ENCODE data around the gene OSBPL2. TPM values are rescaled to one million over a fixed set of nuclear protein-coding genes. Genes with fewer than 3 reads are reported as not detected.

OSBPL2 gene
- 29.0 and 29.2 TPM in 2 replicates for total RNA-seq

- Mint-ChIP-seq H3K27me3 (no peaks in the 10 kb centered on the region), H3K9me3 (no peaks in the 10 kb centered on the region), H3K4me1 (peaks cover 26% of the 10 kb centered on the region), H3K36me3 (ENCODE audit: low read depth) (peaks cover 11% of the 10 kb centered on the region), H3K27ac (peak within 1 kb of the TSS; percentile 78), H3K4me3 (peak within 1 kb of the TSS; percentile 81)
- DNase-seq: peak; percentile 100
- intact Hi-C loops (cut with micrococcal nuclease): loop anchor here (1.0 to 5.0 kb wide), 5 partner anchors 55 to 554 kb away; partner anchors contain the start of genes ADRM1, LSM14B, MTG2 and PSMA7
Observed at GRCh38 chr20:62237801-62238568, at the start of gene OSBPL2. OSBPL2 (plus strand) TSS chr20:62238521; CDS start chr20:62256185, 17,664 bp downstream.

- Mint-ChIP-seq H3K4me3 (no peak overlapping the region), H3K27me3 (no peaks in the 10 kb centered on the region), H3K4me1 (peaks cover 7% of the 10 kb centered on the region), H3K9me3 (no peaks in the 10 kb centered on the region), H3K36me3 (ENCODE audit: low read depth) (peaks cover 17% of the 10 kb centered on the region), H3K27ac (no peak overlapping the region)
- intact Hi-C loops (cut with micrococcal nuclease): no loop called here
- no peak for DNase-seq
Observed at GRCh38 chr20:62190639-62191411, 47.5 kb upstream of the OSBPL2 start.

GRCh38 chr20:62191781-62192559, 46.4 kb upstream of the OSBPL2 start:
- H3K27me3 Mint-ChIP-seq: no peaks in the 10 kb centered on the region
- H3K9me3 Mint-ChIP-seq: no peaks in the 10 kb centered on the region
- H3K27ac Mint-ChIP-seq: no peak overlapping the region
- intact Hi-C loops (cut with micrococcal nuclease): no loop called here
- H3K4me1 Mint-ChIP-seq: peaks cover 2% of the 10 kb centered on the region
- no peak overlapping the region for H3K4me3 Mint-ChIP-seq
- no peak for DNase-seq
- H3K36me3 Mint-ChIP-seq (ENCODE audit: low read depth): peaks cover 19% of the 10 kb centered on the region

- no peaks in the 10 kb centered on the region for H3K4me1 Mint-ChIP-seq
- no peak overlapping the region for H3K27ac Mint-ChIP-seq
- intact Hi-C loops (cut with micrococcal nuclease): no loop called here
- H3K36me3 Mint-ChIP-seq (ENCODE audit: low read depth): peaks cover 21% of the 10 kb centered on the region
- no peak overlapping the region for H3K4me3 Mint-ChIP-seq
- no peaks in the 10 kb centered on the region for H3K27me3 Mint-ChIP-seq
- H3K9me3 Mint-ChIP-seq: no peaks in the 10 kb centered on the region
- DNase-seq: no peak
Observed at GRCh38 chr20:62192635-62193034, 45.7 kb upstream of the OSBPL2 start.

GRCh38 chr20:62193079-62194025, 45.0 kb upstream of the OSBPL2 start:
- no peaks in the 10 kb centered on the region for H3K27me3 Mint-ChIP-seq
- intact Hi-C loops (cut with micrococcal nuclease): no loop called here
- DNase-seq: no peak
- H3K4me1 Mint-ChIP-seq: no peaks in the 10 kb centered on the region
- H3K27ac Mint-ChIP-seq: no peak overlapping the region
- no peak overlapping the region for H3K4me3 Mint-ChIP-seq
- peaks cover 26% of the 10 kb centered on the region for H3K36me3 Mint-ChIP-seq (ENCODE audit: low read depth)
- no peaks in the 10 kb centered on the region for H3K9me3 Mint-ChIP-seq

- intact Hi-C loops (cut with micrococcal nuclease): no loop called here
- H3K27me3 Mint-ChIP-seq: no peaks in the 10 kb centered on the region
- peaks cover 36% of the 10 kb centered on the region for H3K36me3 Mint-ChIP-seq (ENCODE audit: low read depth)
Observed at GRCh38 chr20:62195075-62195405, 43.3 kb upstream of the OSBPL2 start.

GRCh38 chr20:62195736-62196135, 42.6 kb upstream of the OSBPL2 start:
- Mint-ChIP-seq H3K4me3 (no peak overlapping the region), H3K9me3 (no peaks in the 10 kb centered on the region), H3K27ac (no peak overlapping the region), H3K27me3 (no peaks in the 10 kb centered on the region), H3K36me3 (ENCODE audit: low read depth) (peaks cover 43% of the 10 kb centered on the region), H3K4me1 (no peaks in the 10 kb centered on the region)
- intact Hi-C loops (cut with micrococcal nuclease): no loop called here
- no peak for DNase-seq

More at GRCh38 chr20:62195075-62195405, 43.3 kb upstream of the OSBPL2 start:
- DNase-seq: no peak
- no peak overlapping the region for H3K4me3 Mint-ChIP-seq
- no peaks in the 10 kb centered on the region for H3K4me1 Mint-ChIP-seq
- H3K27ac Mint-ChIP-seq: no peak overlapping the region
- no peaks in the 10 kb centered on the region for H3K9me3 Mint-ChIP-seq

- no peak for DNase-seq
- no peaks in the 10 kb centered on the region for H3K27me3 Mint-ChIP-seq
- intact Hi-C loops (cut with micrococcal nuclease): no loop called here
- H3K4me1 Mint-ChIP-seq: no peaks in the 10 kb centered on the region
- H3K4me3 Mint-ChIP-seq: no peak overlapping the region
- no peaks in the 10 kb centered on the region for H3K9me3 Mint-ChIP-seq
- H3K27ac Mint-ChIP-seq: no peak overlapping the region
- peaks cover 45% of the 10 kb centered on the region for H3K36me3 Mint-ChIP-seq (ENCODE audit: low read depth)
Observed at GRCh38 chr20:62196286-62196685, 42.0 kb upstream of the OSBPL2 start.

GRCh38 chr20:62197311-62197710, 41.0 kb upstream of the OSBPL2 start:
- H3K27ac Mint-ChIP-seq: no peak overlapping the region
- intact Hi-C loops (cut with micrococcal nuclease): no loop called here

GRCh38 chr20:62197801-62198200, 40.5 kb upstream of the OSBPL2 start:
- no peaks in the 10 kb centered on the region for H3K4me1 Mint-ChIP-seq
- H3K4me3 Mint-ChIP-seq: no peak overlapping the region
- intact Hi-C loops (cut with micrococcal nuclease): no loop called here
- H3K27me3 Mint-ChIP-seq: no peaks in the 10 kb centered on the region
- H3K9me3 Mint-ChIP-seq: no peaks in the 10 kb centered on the region
- peaks cover 46% of the 10 kb centered on the region for H3K36me3 Mint-ChIP-seq (ENCODE audit: low read depth)
- no peak for DNase-seq
- no peak overlapping the region for H3K27ac Mint-ChIP-seq

More at GRCh38 chr20:62197311-62197710, 41.0 kb upstream of the OSBPL2 start:
- no peak for DNase-seq
- no peak overlapping the region for H3K4me3 Mint-ChIP-seq
- no peaks in the 10 kb centered on the region for H3K9me3 Mint-ChIP-seq
- H3K27me3 Mint-ChIP-seq: no peaks in the 10 kb centered on the region
- no peaks in the 10 kb centered on the region for H3K4me1 Mint-ChIP-seq
- H3K36me3 Mint-ChIP-seq (ENCODE audit: low read depth): peaks cover 46% of the 10 kb centered on the region

- Mint-ChIP-seq H3K36me3 (ENCODE audit: low read depth) (peaks cover 47% of the 10 kb centered on the region), H3K27me3 (no peaks in the 10 kb centered on the region), H3K9me3 (no peaks in the 10 kb centered on the region), H3K27ac (no peak overlapping the region), H3K4me3 (no peak overlapping the region), H3K4me1 (no peaks in the 10 kb centered on the region)
- DNase-seq: no peak
- intact Hi-C loops (cut with micrococcal nuclease): no loop called here
Observed at GRCh38 chr20:62198496-62198895, 39.8 kb upstream of the OSBPL2 start.

GRCh38 chr20:62198931-62199330, 39.4 kb upstream of the OSBPL2 start:
- Mint-ChIP-seq H3K27me3 (no peaks in the 10 kb centered on the region), H3K27ac (no peak overlapping the region), H3K4me1 (no peaks in the 10 kb centered on the region), H3K9me3 (no peaks in the 10 kb centered on the region), H3K36me3 (ENCODE audit: low read depth) (peaks cover 47% of the 10 kb centered on the region), H3K4me3 (no peak overlapping the region)
- intact Hi-C loops (cut with micrococcal nuclease): no loop called here
- DNase-seq: no peak

All from activated CD4-positive, alpha-beta T cell treated with anti-CD3 and anti-CD28 coated beads, Interleukin-2, amount 10 ng/mL, durations not matched to agents 24 days and 14 days (primary cell).